T1000 (cell line): ENCODE measurements around the gene ZNF778.
"Not testable (repeated sequence)": the region's sequence is repeated elsewhere in the genome, so short reads cannot be mapped to it uniquely, and the experiment has no call there.

Source experiments
- DNase-seq: peaks from one replicate; lab custom pipeline; 2025; ENCODE audit warnings: mixed read lengths; lab: John Stamatoyannopoulos, UW

The ZNF778 gene

GRCh38 chr16:89216315-89217137, 977 bp upstream of the ZNF778 start:
- no peak for DNase-seq

- DNase-seq, result no peak
Observed at GRCh38 chr16:89217138-89217387, 440 bp upstream of the ZNF778 start.

- DNase-seq, result no peak
Observed at GRCh38 chr16:89219365-89219764, 1.9 kb downstream of the ZNF778 start.

- no peak for DNase-seq
Observed at GRCh38 chr16:89221604-89222003, 4.1 kb downstream of the ZNF778 start.

DNA sequence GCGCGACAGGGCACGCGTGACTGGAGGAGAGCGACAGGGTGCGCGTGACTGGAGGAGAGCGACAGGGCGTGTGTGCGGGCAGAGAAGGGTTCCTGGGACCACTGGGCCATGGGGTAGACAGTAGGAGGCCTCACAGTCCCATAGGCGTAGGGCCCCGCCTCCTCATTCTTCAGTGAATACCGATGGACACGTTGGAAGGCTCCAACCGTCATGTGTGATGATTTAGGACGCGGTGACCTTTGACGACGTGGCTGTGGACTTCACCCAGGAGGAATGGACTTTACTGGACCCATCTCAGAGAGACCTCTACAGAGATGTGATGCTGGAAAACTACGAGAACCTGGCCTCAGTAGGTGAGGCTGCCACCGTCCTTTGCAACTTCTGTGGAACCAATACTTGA, 5.4 kb downstream of the ZNF778 start:
- DNase-seq, result no peak

- no peak for DNase-seq
Observed at GRCh38 chr16:89224665-89225064, 7.2 kb downstream of the ZNF778 start.

DNA sequence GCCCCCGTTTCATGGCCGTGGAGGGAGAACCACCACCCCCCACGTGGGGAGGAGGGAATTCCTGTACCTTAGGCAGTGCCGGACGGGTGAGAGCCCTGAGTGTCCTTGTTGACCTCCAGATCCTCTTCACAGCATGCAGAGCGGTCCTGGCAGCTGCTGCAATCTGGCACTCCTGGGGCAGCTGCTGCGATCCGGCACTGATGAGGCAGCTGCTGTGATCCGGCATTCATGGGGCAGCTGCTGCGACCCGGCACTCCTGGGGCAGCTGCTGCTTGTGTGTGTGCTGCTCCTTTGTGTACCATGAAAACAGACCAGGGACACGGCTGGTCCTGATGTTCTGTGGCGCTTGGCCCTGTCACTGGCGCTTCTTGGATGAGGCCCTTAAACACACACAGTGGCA, 12.8 kb downstream of the ZNF778 start:
- DNase-seq, result no peak

- DNase-seq, result no peak
Observed at GRCh38 chr16:89232107-89232506, 14.6 kb downstream of the ZNF778 start.

DNA sequence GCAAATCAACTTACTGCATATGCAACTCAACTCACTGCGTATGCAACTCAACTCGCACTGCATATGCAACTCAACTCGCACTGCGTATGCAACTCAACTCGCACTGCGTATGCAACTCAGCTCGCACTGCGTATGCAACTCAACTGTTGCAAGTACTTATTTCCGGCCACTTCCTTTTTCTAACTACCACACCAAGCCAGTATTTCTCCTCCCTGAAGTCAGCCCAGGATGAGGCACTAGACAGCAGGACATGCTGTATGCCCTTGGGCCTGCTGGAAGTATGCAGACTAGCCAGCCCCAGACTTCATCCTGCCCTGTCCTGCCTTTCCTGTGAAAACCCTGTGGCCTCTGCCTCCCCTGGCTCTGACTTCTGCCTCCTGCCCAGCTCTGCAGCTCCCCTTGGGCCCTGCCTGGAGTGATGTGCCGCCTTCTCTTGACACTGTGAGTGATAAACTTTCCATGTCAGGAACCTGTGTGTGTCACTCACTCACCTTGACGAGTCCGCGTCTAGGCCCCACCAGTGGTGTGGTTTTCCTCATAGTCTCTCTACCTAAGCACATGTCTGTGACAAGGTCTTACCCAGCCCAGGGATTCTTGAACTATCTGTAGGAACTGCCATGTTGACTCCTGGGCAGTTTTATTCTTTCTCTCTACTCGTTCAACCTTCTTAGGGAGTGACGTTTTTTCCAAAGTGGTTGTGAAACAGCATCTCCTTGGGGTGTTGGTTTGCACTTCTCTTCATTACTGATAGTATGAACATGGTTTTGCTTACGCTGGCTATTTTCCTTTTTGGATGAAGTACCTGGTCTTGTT, 16.4 kb downstream of the ZNF778 start:
- no peak for DNase-seq

DNA sequence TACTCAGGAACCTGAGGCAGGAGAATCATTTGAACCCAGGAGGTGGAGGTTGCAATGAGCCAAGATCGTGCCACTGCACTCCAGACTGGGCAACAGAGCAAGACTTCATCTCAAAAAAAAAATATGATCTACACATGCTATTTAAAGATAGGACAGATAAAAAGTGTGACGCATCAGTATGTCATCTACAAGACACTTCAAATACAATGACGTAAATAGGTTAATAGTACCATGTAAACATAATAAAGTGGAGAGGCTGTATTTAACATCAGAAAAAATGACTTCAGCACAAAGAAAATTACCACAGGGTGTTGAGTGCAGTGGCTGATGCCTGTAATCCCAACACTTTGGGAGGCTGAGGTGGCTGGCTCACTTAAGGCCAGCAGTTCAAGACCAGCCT, 20.2 kb downstream of the ZNF778 start:
- DNase-seq, result no peak

GRCh38 chr16:89241187-89242007, 23.9 kb downstream of the ZNF778 start:
- peak; percentile 67 for DNase-seq

DNA sequence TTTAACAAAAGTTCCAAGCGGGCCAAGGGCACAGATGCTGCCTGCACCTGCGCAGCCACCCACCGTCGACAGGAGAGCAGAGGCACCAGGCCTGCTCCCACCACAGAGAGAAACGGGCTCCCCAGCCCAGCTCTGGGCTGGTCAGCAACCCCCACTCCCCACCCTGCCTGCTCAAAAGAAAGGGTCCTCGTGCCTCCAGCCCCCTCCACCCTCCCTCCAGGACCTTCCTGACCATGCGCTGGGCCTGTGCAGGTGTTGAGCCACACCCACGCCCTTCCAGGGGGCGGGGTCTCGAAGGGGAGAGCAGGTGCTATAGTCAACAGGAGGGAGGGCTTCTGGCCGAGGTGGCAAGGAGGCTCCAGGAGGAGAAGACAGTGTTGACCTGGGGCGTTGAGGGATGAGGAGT, 25.3 kb downstream of the ZNF778 start:
- DNase-seq, result no peak

- no peak for DNase-seq
Observed at GRCh38 chr16:89243664-89244063, 26.2 kb downstream of the ZNF778 start.

DNA sequence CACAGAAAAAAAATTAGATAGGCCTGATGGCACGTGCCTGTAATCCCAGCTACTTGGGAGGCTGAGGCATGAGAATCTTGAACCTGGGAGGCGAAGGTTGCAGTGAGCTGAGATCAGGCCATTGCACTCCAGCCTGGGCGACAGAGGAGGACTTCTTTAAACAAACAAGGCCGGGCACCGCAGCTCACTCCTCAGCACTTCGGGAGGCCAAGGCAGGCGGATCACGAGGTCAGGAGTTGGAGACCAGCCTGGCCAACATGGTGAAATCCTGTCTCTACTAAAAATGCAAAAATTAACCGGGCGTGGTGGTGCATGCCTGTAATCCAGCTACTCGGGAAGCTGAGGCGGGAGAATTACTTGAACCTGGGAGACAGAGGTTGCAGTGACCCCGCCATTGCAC, 26.8 kb downstream of the ZNF778 start:
- DNase-seq, result not testable (repeated sequence)

DNA sequence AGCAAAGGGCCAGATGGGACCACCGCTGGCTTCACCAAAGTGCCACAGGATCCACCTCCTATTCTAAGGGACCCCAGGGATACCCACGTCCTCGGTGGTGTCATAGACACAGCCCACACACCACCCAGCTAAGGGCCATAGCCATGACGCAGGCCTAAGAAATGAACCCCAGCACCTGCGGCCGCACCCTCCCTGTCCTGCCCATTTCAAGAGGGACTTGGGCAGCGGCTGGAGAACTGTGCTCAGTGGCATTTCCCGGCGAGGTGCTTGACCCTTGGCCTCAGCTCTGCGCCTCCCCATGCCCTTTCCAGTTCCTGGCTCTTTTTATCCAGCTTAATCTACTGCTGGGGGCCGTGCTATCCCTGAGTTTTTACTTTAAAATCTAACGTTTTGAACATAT, 27.3 kb downstream of the ZNF778 start:
- DNase-seq, result no peak

DNA sequence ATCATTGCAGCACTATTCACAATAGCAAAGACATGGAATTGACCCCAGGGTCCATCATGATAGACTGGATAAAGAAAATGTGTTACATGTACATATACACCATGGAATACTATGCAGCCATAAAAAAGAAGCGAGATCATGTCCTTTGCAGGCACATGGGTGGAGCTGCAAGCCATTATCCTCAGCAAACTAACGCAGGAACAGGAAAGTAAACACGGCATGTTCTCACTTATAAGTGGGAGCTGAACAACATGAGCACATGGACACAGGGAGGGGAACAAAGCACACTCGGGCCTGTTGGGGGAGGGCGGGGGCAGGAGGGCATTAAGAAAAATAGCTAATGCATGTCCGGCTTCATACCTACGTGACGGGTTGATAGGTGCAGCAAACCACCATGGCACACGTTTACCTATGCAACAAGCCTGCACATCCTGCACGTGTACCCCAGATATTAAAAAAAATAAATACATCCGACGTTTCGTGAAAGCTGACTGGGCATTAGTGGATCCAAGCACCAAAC, 28.9 kb downstream of the ZNF778 start:
- no peak for DNase-seq

GRCh38 chr16:89246903-89247733, 29.6 kb downstream of the ZNF778 start:
- peak; percentile 79 for DNase-seq

DNA sequence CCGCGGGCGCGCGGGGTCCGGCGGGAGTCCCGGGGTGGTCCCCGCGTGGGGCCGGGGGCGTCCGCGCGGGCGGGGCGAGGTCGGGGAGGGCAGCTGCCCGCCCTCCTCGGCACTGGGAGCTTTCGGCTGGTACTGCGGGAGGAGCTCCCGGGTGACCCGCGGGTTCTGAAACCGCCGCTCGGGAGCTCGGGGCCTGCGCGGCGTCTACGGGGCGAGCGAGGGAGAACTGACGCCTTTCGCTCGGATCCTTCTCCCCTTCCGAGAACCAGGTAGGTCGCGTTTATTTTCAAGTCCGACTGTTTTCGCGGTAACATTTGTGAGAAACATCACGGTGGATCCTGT, 30.2 kb downstream of the ZNF778 start:
- not testable (repeated sequence) for DNase-seq

DNA sequence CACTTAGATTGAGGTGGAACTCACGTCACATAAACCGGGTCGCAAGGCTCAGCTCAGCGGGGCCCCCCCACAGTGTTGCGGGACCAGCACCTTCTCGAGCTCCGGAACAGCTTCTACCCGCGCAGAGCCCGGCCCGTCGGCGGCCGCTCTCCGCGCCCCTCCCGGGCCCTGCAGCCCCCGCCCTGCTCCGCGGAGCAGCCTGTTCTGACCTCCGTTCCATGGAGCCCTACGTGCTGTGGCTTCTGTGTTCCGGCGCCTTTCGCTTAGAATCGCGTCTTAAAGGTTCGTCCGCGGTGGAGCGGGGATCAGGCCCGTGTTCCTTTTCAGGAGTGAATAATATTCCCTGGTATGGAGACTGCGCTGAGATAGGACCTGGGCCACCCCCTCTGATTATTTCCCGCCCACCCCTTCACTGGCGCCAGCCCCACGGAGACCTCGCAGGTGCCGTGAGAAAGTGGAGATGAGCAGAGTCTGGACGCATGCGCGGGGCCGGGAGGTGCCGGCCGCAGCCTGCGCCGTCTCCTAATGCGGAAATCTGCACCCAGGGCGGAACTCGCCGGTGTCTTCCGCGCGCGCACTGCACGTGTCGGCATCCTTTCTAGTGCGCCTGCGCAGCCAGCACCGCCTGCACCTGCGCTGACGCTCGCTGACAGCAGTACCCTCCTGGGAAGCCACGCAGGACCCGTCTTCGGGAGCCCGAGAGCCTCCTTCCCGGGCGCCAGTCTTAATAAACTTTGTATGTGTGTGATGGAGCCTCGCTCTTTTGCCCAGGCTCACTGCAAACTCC, 30.9 kb downstream of the ZNF778 start:
- DNase-seq, result no peak

- DNase-seq, result no peak
Observed at GRCh38 chr16:89253548-89254287, 36.2 kb downstream of the ZNF778 start.
